NB4 (cell line): Measurements from ENCODE around the gene TGFBR3L.
"Not testable (repeated sequence)": the region's sequence is repeated elsewhere in the genome, so short reads cannot be mapped to it uniquely, and the experiment has no call there.

ENCODE experiments used
- MAX ChIP-seq: IDR thresholded peaks from 2 replicates; pipeline ENCODE4 v1.6.1; 2011; ENCODE audit warnings: low read depth, low read length
- MYC ChIP-seq: IDR thresholded peaks from 2 replicates; pipeline ENCODE4 v1.6.1; 2011; ENCODE audit warnings: low read depth, low read length
- POLR2A ChIP-seq: IDR thresholded peaks from 2 replicates; pipeline ENCODE4 v1.6.1; 2011; ENCODE audit warnings: mild to moderate bottlenecking; ENCODE audit not compliant: insufficient read length; ENCODE audit errors: extremely low read depth
- TF ChIP-seq, protein P1 (sequence below): IDR thresholded peaks from one replicate; pipeline ENCODE4 v1.5.1; 2012; ENCODE audit warnings: low read depth, low read length

DNA sequence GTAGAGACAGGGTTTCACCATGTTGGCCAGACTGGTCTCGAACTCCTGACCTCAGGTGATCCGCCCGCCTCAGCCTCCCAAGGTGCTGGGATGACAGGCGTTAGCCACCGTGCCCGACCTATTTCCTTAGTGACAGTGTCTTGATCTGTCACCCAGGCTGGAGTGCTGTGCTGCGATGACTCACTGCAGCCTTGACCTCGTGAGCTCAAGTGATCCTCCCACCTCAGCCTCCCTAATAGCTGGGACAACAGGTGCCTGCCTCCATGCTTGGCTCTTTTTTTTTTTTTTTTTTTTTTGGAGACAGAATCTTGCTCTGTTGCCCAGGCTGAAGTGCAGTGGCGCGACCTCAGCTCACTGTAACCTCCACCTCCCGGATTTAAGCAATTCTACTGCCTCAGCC lies 15.4 kb downstream of the TGFBR3L start:
- TF ChIP-seq, protein P1, sequence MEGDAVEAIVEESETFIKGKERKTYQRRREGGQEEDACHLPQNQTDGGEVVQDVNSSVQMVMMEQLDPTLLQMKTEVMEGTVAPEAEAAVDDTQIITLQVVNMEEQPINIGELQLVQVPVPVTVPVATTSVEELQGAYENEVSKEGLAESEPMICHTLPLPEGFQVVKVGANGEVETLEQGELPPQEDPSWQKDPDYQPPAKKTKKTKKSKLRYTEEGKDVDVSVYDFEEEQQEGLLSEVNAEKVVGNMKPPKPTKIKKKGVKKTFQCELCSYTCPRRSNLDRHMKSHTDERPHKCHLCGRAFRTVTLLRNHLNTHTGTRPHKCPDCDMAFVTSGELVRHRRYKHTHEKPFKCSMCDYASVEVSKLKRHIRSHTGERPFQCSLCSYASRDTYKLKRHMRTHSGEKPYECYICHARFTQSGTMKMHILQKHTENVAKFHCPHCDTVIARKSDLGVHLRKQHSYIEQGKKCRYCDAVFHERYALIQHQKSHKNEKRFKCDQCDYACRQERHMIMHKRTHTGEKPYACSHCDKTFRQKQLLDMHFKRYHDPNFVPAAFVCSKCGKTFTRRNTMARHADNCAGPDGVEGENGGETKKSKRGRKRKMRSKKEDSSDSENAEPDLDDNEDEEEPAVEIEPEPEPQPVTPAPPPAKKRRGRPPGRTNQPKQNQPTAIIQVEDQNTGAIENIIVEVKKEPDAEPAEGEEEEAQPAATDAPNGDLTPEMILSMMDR: not testable (repeated sequence)
- not testable (repeated sequence) for TF ChIP-seq POLR2A, MYC, MAX
